Measurements from ENCODE around the gene TPD52L1. TPM values are rescaled to one million over a fixed set of nuclear protein-coding genes. Genes with fewer than 3 reads are reported as not detected.

TPD52L1 gene
- total and polyA plus RNA-seq, 4 donors = 15.6 to 43.5 (median 16.7) TPM

DNA sequence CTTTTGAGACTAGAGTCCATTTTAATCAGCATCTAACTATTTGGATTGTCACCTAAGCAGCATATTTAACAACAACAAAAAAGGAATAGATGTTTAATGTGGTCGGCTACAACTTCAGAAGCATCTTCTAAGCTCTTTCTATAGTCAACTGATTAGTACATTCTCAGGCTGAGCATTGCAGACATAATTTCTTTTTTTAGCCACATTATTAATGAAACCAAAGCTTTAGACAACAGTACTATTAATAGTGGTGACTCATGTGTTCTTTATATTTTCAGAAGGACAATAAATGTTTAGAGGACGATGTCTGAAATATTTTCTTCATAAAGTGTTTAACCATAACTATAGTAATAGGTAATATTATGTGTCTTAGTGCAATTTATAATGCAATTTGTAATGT is 52.4 kb downstream of the TPD52L1 start:
- Histone ChIP-seq H3K36me3 (ENCODE audit: control insufficient read depth in 4 of 4, insufficient read depth in 4 of 4, low read length in 4 of 4) (no peaks in the 10 kb centered on the region), H3K4me3 (no peak overlapping the region), H3K4me1 (ENCODE audit: control insufficient read depth in 5 of 5, insufficient read depth in 5 of 5, low read length in 5 of 5) (peaks cover 0 to 15% (median 10%) of the 10 kb centered on the region in 5 donors), H3K27ac (ENCODE audit: low read depth in 1 of 2, low read length in 1 of 2) (no peak overlapping the region), H3K9ac (ENCODE audit: insufficient read depth in 1 of 2, low read length in 2 of 2) (no peak overlapping the region), H3K27me3 (ENCODE audit: control insufficient read depth in 3 of 3, insufficient read depth in 3 of 3, low read length in 2 of 3) (no peaks in the 10 kb centered on the region), H3K9me3 (ENCODE audit: control insufficient read depth in 4 of 4, insufficient read depth in 3 of 4, low read length in 3 of 4) (no peaks in the 10 kb centered on the region)
- TF ChIP-seq, protein P1, sequence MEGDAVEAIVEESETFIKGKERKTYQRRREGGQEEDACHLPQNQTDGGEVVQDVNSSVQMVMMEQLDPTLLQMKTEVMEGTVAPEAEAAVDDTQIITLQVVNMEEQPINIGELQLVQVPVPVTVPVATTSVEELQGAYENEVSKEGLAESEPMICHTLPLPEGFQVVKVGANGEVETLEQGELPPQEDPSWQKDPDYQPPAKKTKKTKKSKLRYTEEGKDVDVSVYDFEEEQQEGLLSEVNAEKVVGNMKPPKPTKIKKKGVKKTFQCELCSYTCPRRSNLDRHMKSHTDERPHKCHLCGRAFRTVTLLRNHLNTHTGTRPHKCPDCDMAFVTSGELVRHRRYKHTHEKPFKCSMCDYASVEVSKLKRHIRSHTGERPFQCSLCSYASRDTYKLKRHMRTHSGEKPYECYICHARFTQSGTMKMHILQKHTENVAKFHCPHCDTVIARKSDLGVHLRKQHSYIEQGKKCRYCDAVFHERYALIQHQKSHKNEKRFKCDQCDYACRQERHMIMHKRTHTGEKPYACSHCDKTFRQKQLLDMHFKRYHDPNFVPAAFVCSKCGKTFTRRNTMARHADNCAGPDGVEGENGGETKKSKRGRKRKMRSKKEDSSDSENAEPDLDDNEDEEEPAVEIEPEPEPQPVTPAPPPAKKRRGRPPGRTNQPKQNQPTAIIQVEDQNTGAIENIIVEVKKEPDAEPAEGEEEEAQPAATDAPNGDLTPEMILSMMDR (IDR thresholded peaks at IDR 0.05; ENCODE audit: control extremely low read depth, extremely low read depth) = no peak
- 90 to 95% methylated on average over 2 of the region's 2 CpGs for WGBS, 2 donors
- no peak for DNase-seq
- ATAC-seq (ENCODE audit: insufficient read depth, low FRiP score) = no peak

DNA sequence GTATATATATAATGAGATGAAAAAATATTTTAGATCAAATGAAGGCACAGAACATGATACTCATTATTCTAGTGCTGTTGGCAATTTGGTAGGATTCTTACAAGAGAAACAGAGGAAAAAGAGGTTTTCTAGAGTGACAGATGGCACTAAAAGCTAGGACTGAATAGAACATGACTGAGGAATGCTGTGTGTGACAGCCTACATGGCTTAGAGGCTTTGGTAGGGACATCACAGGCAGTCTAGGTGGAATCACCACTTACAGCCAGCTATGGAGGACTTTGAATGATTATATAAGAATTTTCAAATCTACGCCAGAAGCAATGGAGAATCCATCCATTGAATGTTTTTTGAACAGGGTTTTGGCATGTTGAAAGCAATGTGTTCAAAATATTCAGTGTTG is 52.8 kb downstream of the TPD52L1 start:
- ATAC-seq (ENCODE audit: insufficient read depth, low FRiP score) = no peak
- WGBS, 2 donors = 94 to 100% methylated on average over 1 of the region's 1 CpG

DNA sequence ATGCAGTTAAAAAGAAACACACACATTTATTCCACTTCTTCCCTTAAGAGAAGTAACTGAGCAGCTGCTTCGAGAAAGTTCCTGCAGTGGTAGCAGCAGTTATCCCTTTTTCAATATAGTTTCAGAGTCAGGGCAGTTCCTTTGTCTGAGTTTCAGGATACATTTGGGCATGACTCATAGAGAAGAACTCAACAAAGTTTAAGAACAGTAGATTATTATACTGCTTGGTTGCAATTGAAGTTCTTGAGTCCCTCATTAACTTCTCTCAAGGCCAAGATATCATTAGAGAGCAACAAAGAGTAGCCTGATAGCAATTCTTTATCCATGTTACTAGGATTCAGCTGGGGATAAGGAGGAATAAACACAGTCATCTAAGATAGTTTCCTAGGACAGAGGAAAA is 54.4 kb downstream of the TPD52L1 start:
- 85 to 86% methylated on average over 1 of the region's 1 CpG for WGBS, 2 donors
- Histone ChIP-seq H3K4me3 (no peak overlapping the region), H3K36me3 (ENCODE audit: control insufficient read depth in 4 of 4, insufficient read depth in 4 of 4, low read length in 4 of 4) (no peaks in the 10 kb centered on the region), H3K9ac (ENCODE audit: insufficient read depth in 1 of 2, low read length in 2 of 2) (no peak overlapping the region), H3K9me3 (ENCODE audit: control insufficient read depth in 4 of 4, insufficient read depth in 3 of 4, low read length in 3 of 4) (no peaks in the 10 kb centered on the region), H3K27ac (ENCODE audit: low read depth in 1 of 2, low read length in 1 of 2) (no peak overlapping the region), H3K27me3 (ENCODE audit: control insufficient read depth in 3 of 3, insufficient read depth in 3 of 3, low read length in 2 of 3) (no peaks in the 10 kb centered on the region), H3K4me1 (ENCODE audit: control insufficient read depth in 5 of 5, insufficient read depth in 5 of 5, low read length in 5 of 5) (no peaks in the 10 kb centered on the region)
- TF ChIP-seq, protein P1 (IDR thresholded peaks at IDR 0.05; ENCODE audit: control extremely low read depth, extremely low read depth) = no peak
- ATAC-seq (ENCODE audit: insufficient read depth, low FRiP score) (no peak), DNase-seq (no peak)

More for the DNA sequence above, 52.8 kb downstream of the TPD52L1 start:
- Histone ChIP-seq H3K4me3 (no peak overlapping the region), H3K9me3 (ENCODE audit: control insufficient read depth in 4 of 4, insufficient read depth in 3 of 4, low read length in 3 of 4) (no peaks in the 10 kb centered on the region), H3K27ac (ENCODE audit: low read depth in 1 of 2, low read length in 1 of 2) (no peak overlapping the region), H3K27me3 (ENCODE audit: control insufficient read depth in 3 of 3, insufficient read depth in 3 of 3, low read length in 2 of 3) (no peaks in the 10 kb centered on the region), H3K36me3 (ENCODE audit: control insufficient read depth in 4 of 4, insufficient read depth in 4 of 4, low read length in 4 of 4) (no peaks in the 10 kb centered on the region), H3K4me1 (ENCODE audit: control insufficient read depth in 5 of 5, insufficient read depth in 5 of 5, low read length in 5 of 5) (peaks cover 0 to 11% (median 8%) of the 10 kb centered on the region in 5 donors), H3K9ac (ENCODE audit: insufficient read depth in 1 of 2, low read length in 2 of 2) (no peak overlapping the region)
- no peak for DNase-seq
- TF ChIP-seq, protein P1 (IDR thresholded peaks at IDR 0.05; ENCODE audit: control extremely low read depth, extremely low read depth) = no peak

DNA sequence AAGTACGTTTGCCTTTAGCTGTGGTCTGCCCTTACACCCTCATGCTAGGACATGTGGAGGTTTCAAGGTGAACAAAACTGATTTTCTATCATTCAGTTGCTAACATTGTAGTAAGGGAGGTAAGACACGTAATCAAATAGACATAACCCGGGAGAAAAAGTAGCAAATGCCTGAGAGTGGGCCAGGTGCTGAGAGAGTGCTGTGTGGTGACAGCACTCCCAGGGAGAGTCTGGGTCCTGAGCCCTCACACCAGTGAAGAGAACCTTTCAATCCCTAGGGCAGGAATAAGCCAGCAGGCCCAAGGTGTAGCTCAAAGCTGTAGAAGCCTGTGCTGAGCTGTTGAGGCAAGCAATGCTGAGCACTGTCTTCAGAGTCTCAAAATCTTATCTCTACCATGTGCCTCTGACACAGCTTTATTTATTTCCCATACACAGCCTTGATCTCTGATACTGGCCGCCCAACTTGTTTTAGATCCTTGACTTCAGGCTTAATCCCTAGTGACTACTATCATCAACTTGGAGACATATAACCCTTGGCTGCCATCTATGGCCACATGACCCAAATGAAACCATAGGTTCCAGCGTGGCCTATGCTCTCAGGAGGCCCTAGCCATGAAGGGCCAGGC is 55.2 kb downstream of the TPD52L1 start:
- no peak for ATAC-seq (ENCODE audit: insufficient read depth, low FRiP score)
- Histone ChIP-seq H3K9ac (ENCODE audit: insufficient read depth in 1 of 2, low read length in 2 of 2) (no peak overlapping the region), H3K36me3 (ENCODE audit: control insufficient read depth in 4 of 4, insufficient read depth in 4 of 4, low read length in 4 of 4) (no peaks in the 10 kb centered on the region), H3K4me3 (no peak overlapping the region), H3K9me3 (ENCODE audit: control insufficient read depth in 4 of 4, insufficient read depth in 3 of 4, low read length in 3 of 4) (no peaks in the 10 kb centered on the region), H3K27ac (ENCODE audit: low read depth in 1 of 2, low read length in 1 of 2) (no peak overlapping the region), H3K4me1 (ENCODE audit: control insufficient read depth in 5 of 5, insufficient read depth in 5 of 5, low read length in 5 of 5) (no peaks in the 10 kb centered on the region), H3K27me3 (ENCODE audit: control insufficient read depth in 3 of 3, insufficient read depth in 3 of 3, low read length in 2 of 3) (no peaks in the 10 kb centered on the region)
- no peak for DNase-seq
- 87 to 94% methylated on average over 5 of the region's 5 CpGs for WGBS, 2 donors
- TF ChIP-seq, protein P1 (IDR thresholded peaks at IDR 0.05; ENCODE audit: control extremely low read depth, extremely low read depth) = no peak

Measured in lung (tissue), 12 donors.